Stimulated activated memory B cell treated with anti-CD40 and anti-IgM and Interleukin-4, amounts not matched to agents 10 μg/mL and 1 μg/mL and 100 μg/mL, for 72 hours (primary cell): ENCODE data around the gene NHLRC3.
A peak's percentile ranks its signal among the peaks of the same experiment; 100 is the strongest.
"Not testable (repeated sequence)": the region's sequence is repeated elsewhere in the genome, so short reads cannot be mapped to it uniquely, and the experiment has no call there.

Source experiments
- ATAC-seq: fragments of 150-1000 bp; cut with Tn5 transposase; 2 replicates; pipeline ENCODE4 v1.10.0; 2021
- H3K27ac Mint-ChIP-seq: one replicate; pipeline ENCODE4 v1.8.0; 2022; ENCODE audit warnings: mild to moderate bottlenecking, mixed read lengths
- H3K27me3 Mint-ChIP-seq: one replicate; pipeline ENCODE4 v1.8.0; 2022; ENCODE audit warnings: mixed read lengths
- H3K36me3 Mint-ChIP-seq: one replicate; pipeline ENCODE4 v1.8.0; 2022; ENCODE audit warnings: mixed read lengths
- H3K4me1 Mint-ChIP-seq: one replicate; pipeline ENCODE4 v1.8.0; 2022; ENCODE audit warnings: mixed read lengths
- H3K4me3 Mint-ChIP-seq: one replicate; pipeline ENCODE4 v1.8.0; 2022; ENCODE audit warnings: mild to moderate bottlenecking, moderate library complexity, mixed read lengths
- H3K9me3 Mint-ChIP-seq: one replicate; pipeline ENCODE4 v1.8.0; 2022; ENCODE audit warnings: mixed read lengths

Gene NHLRC3

GRCh38 chr13:39037880-39038568, at the start of gene NHLRC3, which contains the start of gene PROSER1:
NHLRC3 (plus strand) TSS chr13:39038456; CDS start chr13:39038640, 184 bp downstream.
PROSER1 (minus strand) TSS chr13:39038089; CDS start chr13:39037242, 847 bp downstream.
- peak within 1 kb of the TSS; percentile 93 for H3K4me3 Mint-ChIP-seq
- peaks cover 17% of the 10 kb centered on the region for H3K36me3 Mint-ChIP-seq
- no peaks in the 10 kb centered on the region for H3K9me3 Mint-ChIP-seq
- peaks cover 45% of the 10 kb centered on the region for H3K4me1 Mint-ChIP-seq
- peak; percentile 93 for ATAC-seq
- H3K27ac Mint-ChIP-seq, result peak within 1 kb of the TSS; percentile 99
- H3K27me3 Mint-ChIP-seq, result no peaks in the 10 kb centered on the region

GRCh38 chr13:38990693-38991092, 47.6 kb upstream of the NHLRC3 start, which contains the start of gene STOML3:
STOML3 (minus strand) TSS chr13:38990831; CDS start chr13:38990721, 110 bp downstream.
- Mint-ChIP-seq H3K27me3 (no peaks in the 10 kb centered on the region), H3K27ac (no peak within 1 kb of the TSS), H3K4me1 (no peaks in the 10 kb centered on the region), H3K4me3 (no peak within 1 kb of the TSS), H3K36me3 (no peaks in the 10 kb centered on the region), H3K9me3 (no peaks in the 10 kb centered on the region)
- ATAC-seq, result no peak

GRCh38 chr13:38993381-38993780, 44.9 kb upstream of the NHLRC3 start:
- H3K4me1 Mint-ChIP-seq, result no peaks in the 10 kb centered on the region
- no peak overlapping the region for H3K27ac Mint-ChIP-seq
- H3K36me3 Mint-ChIP-seq, result no peaks in the 10 kb centered on the region
- no peaks in the 10 kb centered on the region for H3K9me3 Mint-ChIP-seq
- no peaks in the 10 kb centered on the region for H3K27me3 Mint-ChIP-seq
- no peak for ATAC-seq
- no peak overlapping the region for H3K4me3 Mint-ChIP-seq

- H3K9me3 Mint-ChIP-seq, result no peaks in the 10 kb centered on the region
- ATAC-seq, result no peak
Observed at GRCh38 chr13:38998739-38999138, 39.5 kb upstream of the NHLRC3 start.

GRCh38 chr13:39006371-39007111, 31.7 kb upstream of the NHLRC3 start:
- not testable (repeated sequence) for H3K27me3 Mint-ChIP-seq, ATAC-seq, H3K4me3 Mint-ChIP-seq, H3K9me3 Mint-ChIP-seq, H3K4me1 Mint-ChIP-seq, H3K27ac Mint-ChIP-seq
- H3K36me3 Mint-ChIP-seq, result peaks cover 30% of the 10 kb centered on the region

More at GRCh38 chr13:38998739-38999138, 39.5 kb upstream of the NHLRC3 start:
- no peak overlapping the region for H3K4me3 Mint-ChIP-seq
- H3K27ac Mint-ChIP-seq, result no peak overlapping the region
- no peaks in the 10 kb centered on the region for H3K36me3 Mint-ChIP-seq
- no peaks in the 10 kb centered on the region for H3K4me1 Mint-ChIP-seq
- no peaks in the 10 kb centered on the region for H3K27me3 Mint-ChIP-seq

- Mint-ChIP-seq H3K4me1 (no peaks in the 10 kb centered on the region), H3K4me3 (no peak overlapping the region), H3K36me3 (peaks cover 62% of the 10 kb centered on the region), H3K9me3 (peaks cover 2% of the 10 kb centered on the region), H3K27me3 (no peaks in the 10 kb centered on the region), H3K27ac (no peak overlapping the region)
- ATAC-seq, result no peak
Observed at GRCh38 chr13:39012608-39013007, 25.6 kb upstream of the NHLRC3 start.

- H3K9me3 Mint-ChIP-seq, result no peaks in the 10 kb centered on the region
- no peak overlapping the region for H3K4me3 Mint-ChIP-seq
- ATAC-seq, result no peak
- no peaks in the 10 kb centered on the region for H3K27me3 Mint-ChIP-seq
- no peak overlapping the region for H3K27ac Mint-ChIP-seq
- peaks cover 59% of the 10 kb centered on the region for H3K36me3 Mint-ChIP-seq
- H3K4me1 Mint-ChIP-seq, result no peaks in the 10 kb centered on the region
Observed at GRCh38 chr13:39013462-39013861, 24.8 kb upstream of the NHLRC3 start.

- no peaks in the 10 kb centered on the region for H3K27me3 Mint-ChIP-seq
- peaks cover 57% of the 10 kb centered on the region for H3K36me3 Mint-ChIP-seq
- H3K27ac Mint-ChIP-seq, result no peak overlapping the region
- no peak overlapping the region for H3K4me3 Mint-ChIP-seq
- no peaks in the 10 kb centered on the region for H3K4me1 Mint-ChIP-seq
- H3K9me3 Mint-ChIP-seq, result no peaks in the 10 kb centered on the region
- no peak for ATAC-seq
Observed at GRCh38 chr13:39016087-39016486, 22.2 kb upstream of the NHLRC3 start.

- H3K36me3 Mint-ChIP-seq, result peaks cover 61% of the 10 kb centered on the region
Observed at GRCh38 chr13:39016787-39017186, 21.5 kb upstream of the NHLRC3 start.

GRCh38 chr13:39020853-39021462, 17.3 kb upstream of the NHLRC3 start:
- no peaks in the 10 kb centered on the region for H3K27me3 Mint-ChIP-seq
- no peak for ATAC-seq
- peaks cover 57% of the 10 kb centered on the region for H3K36me3 Mint-ChIP-seq
- H3K27ac Mint-ChIP-seq, result no peak overlapping the region
- no peaks in the 10 kb centered on the region for H3K4me1 Mint-ChIP-seq
- no peak overlapping the region for H3K4me3 Mint-ChIP-seq
- H3K9me3 Mint-ChIP-seq, result no peaks in the 10 kb centered on the region

More at GRCh38 chr13:39016787-39017186, 21.5 kb upstream of the NHLRC3 start:
- Mint-ChIP-seq H3K9me3 (no peaks in the 10 kb centered on the region), H3K27me3 (no peaks in the 10 kb centered on the region), H3K4me3 (no peak overlapping the region), H3K4me1 (no peaks in the 10 kb centered on the region), H3K27ac (no peak overlapping the region)
- no peak for ATAC-seq

- Mint-ChIP-seq H3K36me3 (peaks cover 68% of the 10 kb centered on the region), H3K9me3 (no peaks in the 10 kb centered on the region), H3K27me3 (no peaks in the 10 kb centered on the region), H3K4me1 (no peaks in the 10 kb centered on the region), H3K4me3 (no peak overlapping the region), H3K27ac (no peak overlapping the region)
- ATAC-seq, result no peak
Observed at GRCh38 chr13:39023316-39023715, 14.9 kb upstream of the NHLRC3 start.

- no peaks in the 10 kb centered on the region for H3K4me1 Mint-ChIP-seq
- peaks cover 64% of the 10 kb centered on the region for H3K36me3 Mint-ChIP-seq
- H3K4me3 Mint-ChIP-seq, result no peak overlapping the region
- no peak for ATAC-seq
- no peaks in the 10 kb centered on the region for H3K9me3 Mint-ChIP-seq
- H3K27me3 Mint-ChIP-seq, result no peaks in the 10 kb centered on the region
- no peak overlapping the region for H3K27ac Mint-ChIP-seq
Observed at GRCh38 chr13:39023761-39024160, 14.5 kb upstream of the NHLRC3 start.

- Mint-ChIP-seq H3K27me3 (no peaks in the 10 kb centered on the region), H3K9me3 (no peaks in the 10 kb centered on the region), H3K4me3 (no peak overlapping the region), H3K27ac (no peak overlapping the region), H3K36me3 (peaks cover 54% of the 10 kb centered on the region), H3K4me1 (no peaks in the 10 kb centered on the region)
- no peak for ATAC-seq
Observed at GRCh38 chr13:39025433-39025839, 12.8 kb upstream of the NHLRC3 start.

- Mint-ChIP-seq H3K27me3 (no peaks in the 10 kb centered on the region), H3K9me3 (no peaks in the 10 kb centered on the region), H3K4me1 (peaks cover 43% of the 10 kb centered on the region), H3K4me3 (no peak overlapping the region), H3K27ac (no peak overlapping the region), H3K36me3 (peaks cover 7% of the 10 kb centered on the region)
- no peak for ATAC-seq
Observed at GRCh38 chr13:39032150-39032549, 6.1 kb upstream of the NHLRC3 start.

GRCh38 chr13:39034085-39034484, 4.2 kb upstream of the NHLRC3 start:
- H3K36me3 Mint-ChIP-seq, result no peaks in the 10 kb centered on the region
- peaks cover 49% of the 10 kb centered on the region for H3K4me1 Mint-ChIP-seq

More at GRCh38 chr13:39034085-39034484, 4.2 kb upstream of the NHLRC3 start:
- no peak overlapping the region for H3K4me3 Mint-ChIP-seq
- H3K9me3 Mint-ChIP-seq, result no peaks in the 10 kb centered on the region
- H3K27ac Mint-ChIP-seq, result no peak overlapping the region
- no peak for ATAC-seq
- H3K27me3 Mint-ChIP-seq, result no peaks in the 10 kb centered on the region
